GM23338 (cell line): Measurements from ENCODE around the gene SOWAHC. TPM values are rescaled to one million over a fixed set of nuclear protein-coding genes. Genes with fewer than 3 reads are reported as not detected.

Experiments
- ATAC-seq: fragments of 200-7000 bp; cut with Tn5 transposase; 3 replicates; pipeline ENCODE4 v1.9.1; 2020
- DNase-seq: peaks from one replicate; pipeline ENCODE4 v3.0.0-alpha.2; 2015; ENCODE audit warnings: low spot score
- H2AFZ ChIP-seq: fragments of 200-600 bp; sonication (generic); 2 replicates; pipeline ENCODE4 v1.8.0; 2016; ENCODE audit warnings: antibody characterized with exemption, mild to moderate bottlenecking, moderate library complexity
- H3F3A ChIP-seq: fragments of 200-600 bp; sonication (generic); replicated peaks from 2 replicates; pipeline ENCODE4 v1.8.0; 2017; ENCODE audit warnings: antibody characterized with exemption, mixed run types, low read depth
- H3K27ac ChIP-seq: fragments of 200-600 bp; sonication (generic); 2 replicates; pipeline ENCODE4 v1.6.1; 2016; ENCODE audit warnings: low read depth
- H3K27me3 ChIP-seq: fragments of 200-600 bp; sonication (generic); 2 replicates; pipeline ENCODE4 v1.8.0; 2016; ENCODE audit warnings: mild to moderate bottlenecking, mixed run types, moderate library complexity; ENCODE audit not compliant: insufficient read depth
- H3K36me3 ChIP-seq: fragments of 200-600 bp; sonication (generic); 2 replicates; pipeline ENCODE4 v1.8.0; 2016; ENCODE audit warnings: mild to moderate bottlenecking; ENCODE audit not compliant: insufficient read depth
- H3K4me1 ChIP-seq: fragments of 200-600 bp; sonication (generic); 2 replicates; pipeline ENCODE4 v1.8.0; 2016; ENCODE audit warnings: mild to moderate bottlenecking, moderate library complexity; ENCODE audit not compliant: insufficient read depth
- H3K4me2 ChIP-seq: fragments of 200-600 bp; sonication (generic); 2 replicates; pipeline ENCODE4 v1.7.1; 2017; ENCODE audit warnings: mixed run types
- H3K4me3 ChIP-seq: fragments of 200-600 bp; sonication (generic); 2 replicates; pipeline ENCODE4 v1.6.1; 2016; ENCODE audit warnings: mixed run types
- H3K79me2 ChIP-seq: fragments of 200-600 bp; sonication (generic); replicated peaks from 2 replicates; pipeline ENCODE4 v1.8.0; 2017; ENCODE audit warnings: mild to moderate bottlenecking; ENCODE audit not compliant: insufficient read depth
- H3K9me2 ChIP-seq: fragments of 200-600 bp; sonication (generic); 2 replicates; pipeline ENCODE4 v1.8.0; 2017; ENCODE audit not compliant: insufficient read depth
- H4K20me1 ChIP-seq: fragments of 200-600 bp; sonication (generic); replicated peaks from 2 replicates; pipeline ENCODE4 v1.8.0; 2017; ENCODE audit warnings: mild to moderate bottlenecking; ENCODE audit not compliant: insufficient read depth
- H3K27ac Mint-ChIP-seq: 2 replicates; pipeline ENCODE4 v1.8.0; 2020; ENCODE audit warnings: inconsistent platforms, mild to moderate bottlenecking, moderate library complexity, mixed read lengths
- H3K27me3 Mint-ChIP-seq: 3 replicates; pipeline ENCODE4 v1.8.0; 2022; ENCODE audit warnings: low read depth, mild to moderate bottlenecking, moderate library complexity, mixed read lengths, inconsistent platforms; ENCODE audit not compliant: insufficient read depth, poor library complexity
- H3K36me3 Mint-ChIP-seq: 3 replicates; pipeline ENCODE4 v1.8.0; 2021; ENCODE audit warnings: low read depth, mild to moderate bottlenecking, inconsistent platforms, moderate library complexity, mixed read lengths
- H3K4me1 Mint-ChIP-seq: 3 replicates; pipeline ENCODE4 v1.8.0; 2020; ENCODE audit warnings: mild to moderate bottlenecking, inconsistent platforms, mixed read lengths
- H3K4me3 Mint-ChIP-seq: 3 replicates; pipeline ENCODE4 v1.8.0; 2021; ENCODE audit warnings: moderate library complexity, mild to moderate bottlenecking, inconsistent platforms, mixed read lengths
- H3K9me3 Mint-ChIP-seq: 3 replicates; pipeline ENCODE4 v1.8.0; 2020; ENCODE audit warnings: moderate library complexity, mild to moderate bottlenecking, inconsistent platforms, mixed read lengths
- CREB1 ChIP-seq: fragments of 250-450 bp; sonication (Bioruptor Pico); IDR thresholded peaks from 2 replicates; pipeline ENCODE4 v1.5.0; 2020; ENCODE audit warnings: low read depth, mild to moderate bottlenecking, moderate library complexity
- ETS1 ChIP-seq: IDR thresholded peaks from 2 replicates; pipeline ENCODE4 v1.6.1; 2016; ENCODE audit warnings: antibody characterized with exemption
- EZH2 ChIP-seq: fragments of 200-600 bp; sonication (generic); IDR thresholded peaks from one replicate; pipeline ENCODE4 v1.8.0; 2017; ENCODE audit warnings: antibody characterized with exemption, mild to moderate bottlenecking, low read depth; ENCODE audit not compliant: unreplicated experiment
- JUNB ChIP-seq: IDR thresholded peaks from one replicate; pipeline ENCODE4 v1.6.1; 2016; ENCODE audit warnings: antibody characterized with exemption; ENCODE audit not compliant: unreplicated experiment
- NANOG ChIP-seq: IDR thresholded peaks from 2 replicates; pipeline ENCODE4 v1.6.1; 2016; ENCODE audit warnings: antibody characterized with exemption, borderline replicate concordance
- POLR2AphosphoS5 ChIP-seq: IDR thresholded peaks from 2 replicates; pipeline ENCODE4 v1.6.1; 2016; ENCODE audit warnings: antibody characterized with exemption, low read depth
- ZNF114 ChIP-seq: fragments of 250-450 bp; sonication (Bioruptor Pico); IDR thresholded peaks from 2 replicates; pipeline ENCODE4 v1.5.0; 2020; ENCODE audit warnings: mild to moderate bottlenecking, moderate library complexity
- polyA plus RNA-seq: library from polyadenylated mRNA; unstranded; fragments of >200 nt; fragmentation: Nextera tagmentation; extraction: Ambion mirVana; gene quantifications from 2 replicates; pipeline ENCODE4 v1.2.1, GENCODE V29; 2016
- total RNA-seq: library from RNA; depleted of rRNA; stranded (reverse); fragments of >200 nt; shearing (Covaris generic); gene quantifications from 2 replicates; pipeline ENCODE4 v1.2.3, GENCODE V29; 2014
- TF ChIP-seq, protein P1 (sequence below), 2 experiments: fragments of 200-600 bp in 1 of 2; sonication (generic) in 1 of 2; conservative IDR thresholded peaks; 2 replicates each; pipeline versions ENCODE4 v1.5.1 to v1.6.1; 2016 to 2017; ENCODE audit warnings: antibody characterized with exemption in 2 of 2, low read depth in 2 of 2, mild to moderate bottlenecking in 2 of 2, moderate library complexity in 1 of 2
- TF ChIP-seq, protein P2 (sequence below): fragments of 250-450 bp; sonication (Bioruptor Pico); IDR thresholded peaks from 2 replicates; pipeline ENCODE4 v1.5.0; 2020; ENCODE audit warnings: mild to moderate bottlenecking, moderate library complexity

Gene SOWAHC
- total and polyA plus RNA-seq, 2 experiments from 2014 or later = 7.4 to 26.3 TPM

DNA sequence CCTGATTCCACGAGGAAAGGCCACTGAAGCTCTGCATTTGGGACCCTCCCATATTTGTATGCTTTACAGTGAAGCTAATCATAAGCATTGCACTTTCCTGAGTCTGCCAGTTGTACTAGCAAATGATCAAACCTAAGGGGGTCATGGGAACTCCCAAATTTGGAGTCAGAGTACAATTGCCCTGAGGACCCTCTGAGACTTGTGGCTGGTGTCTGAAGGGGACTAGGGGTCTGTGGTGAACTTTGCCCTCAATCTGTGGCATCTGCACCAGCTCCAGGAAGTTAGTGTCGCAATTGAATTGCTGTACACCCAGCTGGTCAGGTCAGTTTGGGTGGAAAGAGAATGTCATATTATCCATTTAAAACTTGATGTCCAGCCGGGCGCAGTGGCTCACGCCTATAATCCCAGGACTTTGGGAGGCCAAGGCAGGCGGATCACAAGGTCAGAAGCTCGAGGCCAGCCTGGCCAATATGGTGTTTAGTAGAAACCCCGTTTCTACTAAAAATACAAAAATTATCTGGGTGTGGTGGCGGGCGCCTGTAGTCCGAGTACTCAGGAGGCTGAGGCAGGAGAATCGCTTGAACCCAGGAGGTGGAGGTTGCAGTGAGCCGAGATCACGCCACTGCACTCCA lies 18.1 kb downstream of the SOWAHC start:
- H3K4me3 ChIP-seq = no peak overlapping the region
- TF ChIP-seq EZH2 (no peak), CREB1 (CRISPR knock-in tag) (no peak), ETS1 (no peak), JUNB (no peak), POLR2AphosphoS5 (no peak), NANOG (no peak)
- ATAC-seq (no peak), DNase-seq (no peak)
- Mint-ChIP-seq H3K4me3 (no peak overlapping the region), H3K9me3 (no peaks in the 10 kb centered on the region), H3K27me3 (no peaks in the 10 kb centered on the region), H3K36me3 (no peaks in the 10 kb centered on the region), H3K4me1 (no peaks in the 10 kb centered on the region), H3K27ac (no peak overlapping the region)
- H3K79me2 ChIP-seq = no peaks in the 10 kb centered on the region
- H4K20me1 ChIP-seq = no peaks in the 10 kb centered on the region
- H3K27me3 ChIP-seq = no peaks in the 10 kb centered on the region
- no peaks in the 10 kb centered on the region for H3F3A ChIP-seq
- no peaks in the 10 kb centered on the region; the same call in 1 of the 2 replicates for H3K9me2 ChIP-seq
- no peaks in the 10 kb centered on the region for H3K36me3 ChIP-seq
- H3K4me2 ChIP-seq = no peak overlapping the region
- H2AFZ ChIP-seq = no peak overlapping the region
- no peak overlapping the region for H3K27ac ChIP-seq
- no peaks in the 10 kb centered on the region for H3K4me1 ChIP-seq

DNA sequence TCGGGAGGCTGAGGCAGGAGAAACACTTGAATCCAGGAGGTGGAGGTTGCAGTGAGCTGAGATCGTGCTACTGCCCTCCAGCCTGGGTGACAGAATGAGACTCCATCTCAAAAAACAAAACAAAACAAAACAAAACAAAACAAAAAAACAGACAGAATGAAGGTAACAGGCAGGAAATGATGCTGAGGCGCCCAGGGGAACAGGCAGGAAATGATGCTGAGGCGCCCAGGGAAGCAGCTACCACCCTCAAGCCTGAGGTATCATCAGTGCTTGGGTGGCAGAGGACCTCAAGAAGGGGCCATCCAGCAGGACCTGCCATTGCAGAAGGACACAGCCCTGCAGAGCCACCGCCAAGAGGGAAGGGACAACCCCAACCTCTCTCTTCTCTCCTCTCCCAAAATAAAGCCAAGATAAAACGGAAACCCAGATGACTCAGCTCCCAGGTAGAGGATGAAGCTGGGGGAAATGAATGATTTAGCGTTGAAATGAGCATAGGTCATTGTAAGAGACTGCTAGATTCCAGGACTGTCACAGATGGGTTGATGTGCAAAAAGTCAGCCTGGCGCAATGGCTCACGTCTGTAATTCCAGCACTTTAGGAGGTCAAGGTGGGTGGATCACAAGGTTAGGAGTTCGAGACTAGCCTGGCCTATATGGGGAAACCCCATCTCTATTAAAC lies 19.3 kb downstream of the SOWAHC start:
- Histone ChIP-seq H3F3A (no peaks in the 10 kb centered on the region), H3K27ac (no peak overlapping the region), H3K9me2 (no peaks in the 10 kb centered on the region; the same call in 1 of the 2 replicates), H3K4me3 (no peak overlapping the region), H3K4me1 (no peaks in the 10 kb centered on the region), H4K20me1 (no peaks in the 10 kb centered on the region), H3K27me3 (no peaks in the 10 kb centered on the region), H2AFZ (no peak overlapping the region), H3K4me2 (no peak overlapping the region), H3K79me2 (no peaks in the 10 kb centered on the region), H3K36me3 (no peaks in the 10 kb centered on the region)
- Mint-ChIP-seq H3K9me3 (no peaks in the 10 kb centered on the region), H3K4me1 (peaks cover under 1% of the 10 kb centered on the region; the same call in 1 of the 3 replicates), H3K36me3 (no peaks in the 10 kb centered on the region), H3K4me3 (no peak overlapping the region), H3K27me3 (no peaks in the 10 kb centered on the region), H3K27ac (no peak overlapping the region; the same call in 1 of the 2 replicates)
- ATAC-seq (no peak), DNase-seq (no peak)
- no peak for TF ChIP-seq ZNF114
- TF ChIP-seq EZH2 = no peak
- no peak for TF ChIP-seq NANOG
- TF ChIP-seq, protein P1, sequence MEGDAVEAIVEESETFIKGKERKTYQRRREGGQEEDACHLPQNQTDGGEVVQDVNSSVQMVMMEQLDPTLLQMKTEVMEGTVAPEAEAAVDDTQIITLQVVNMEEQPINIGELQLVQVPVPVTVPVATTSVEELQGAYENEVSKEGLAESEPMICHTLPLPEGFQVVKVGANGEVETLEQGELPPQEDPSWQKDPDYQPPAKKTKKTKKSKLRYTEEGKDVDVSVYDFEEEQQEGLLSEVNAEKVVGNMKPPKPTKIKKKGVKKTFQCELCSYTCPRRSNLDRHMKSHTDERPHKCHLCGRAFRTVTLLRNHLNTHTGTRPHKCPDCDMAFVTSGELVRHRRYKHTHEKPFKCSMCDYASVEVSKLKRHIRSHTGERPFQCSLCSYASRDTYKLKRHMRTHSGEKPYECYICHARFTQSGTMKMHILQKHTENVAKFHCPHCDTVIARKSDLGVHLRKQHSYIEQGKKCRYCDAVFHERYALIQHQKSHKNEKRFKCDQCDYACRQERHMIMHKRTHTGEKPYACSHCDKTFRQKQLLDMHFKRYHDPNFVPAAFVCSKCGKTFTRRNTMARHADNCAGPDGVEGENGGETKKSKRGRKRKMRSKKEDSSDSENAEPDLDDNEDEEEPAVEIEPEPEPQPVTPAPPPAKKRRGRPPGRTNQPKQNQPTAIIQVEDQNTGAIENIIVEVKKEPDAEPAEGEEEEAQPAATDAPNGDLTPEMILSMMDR (conservative IDR thresholded peaks at IDR 0.05; ENCODE audit: low read depth in 2 of 2) = no peak
- TF ChIP-seq ETS1 = no peak
- TF ChIP-seq, protein P2, sequence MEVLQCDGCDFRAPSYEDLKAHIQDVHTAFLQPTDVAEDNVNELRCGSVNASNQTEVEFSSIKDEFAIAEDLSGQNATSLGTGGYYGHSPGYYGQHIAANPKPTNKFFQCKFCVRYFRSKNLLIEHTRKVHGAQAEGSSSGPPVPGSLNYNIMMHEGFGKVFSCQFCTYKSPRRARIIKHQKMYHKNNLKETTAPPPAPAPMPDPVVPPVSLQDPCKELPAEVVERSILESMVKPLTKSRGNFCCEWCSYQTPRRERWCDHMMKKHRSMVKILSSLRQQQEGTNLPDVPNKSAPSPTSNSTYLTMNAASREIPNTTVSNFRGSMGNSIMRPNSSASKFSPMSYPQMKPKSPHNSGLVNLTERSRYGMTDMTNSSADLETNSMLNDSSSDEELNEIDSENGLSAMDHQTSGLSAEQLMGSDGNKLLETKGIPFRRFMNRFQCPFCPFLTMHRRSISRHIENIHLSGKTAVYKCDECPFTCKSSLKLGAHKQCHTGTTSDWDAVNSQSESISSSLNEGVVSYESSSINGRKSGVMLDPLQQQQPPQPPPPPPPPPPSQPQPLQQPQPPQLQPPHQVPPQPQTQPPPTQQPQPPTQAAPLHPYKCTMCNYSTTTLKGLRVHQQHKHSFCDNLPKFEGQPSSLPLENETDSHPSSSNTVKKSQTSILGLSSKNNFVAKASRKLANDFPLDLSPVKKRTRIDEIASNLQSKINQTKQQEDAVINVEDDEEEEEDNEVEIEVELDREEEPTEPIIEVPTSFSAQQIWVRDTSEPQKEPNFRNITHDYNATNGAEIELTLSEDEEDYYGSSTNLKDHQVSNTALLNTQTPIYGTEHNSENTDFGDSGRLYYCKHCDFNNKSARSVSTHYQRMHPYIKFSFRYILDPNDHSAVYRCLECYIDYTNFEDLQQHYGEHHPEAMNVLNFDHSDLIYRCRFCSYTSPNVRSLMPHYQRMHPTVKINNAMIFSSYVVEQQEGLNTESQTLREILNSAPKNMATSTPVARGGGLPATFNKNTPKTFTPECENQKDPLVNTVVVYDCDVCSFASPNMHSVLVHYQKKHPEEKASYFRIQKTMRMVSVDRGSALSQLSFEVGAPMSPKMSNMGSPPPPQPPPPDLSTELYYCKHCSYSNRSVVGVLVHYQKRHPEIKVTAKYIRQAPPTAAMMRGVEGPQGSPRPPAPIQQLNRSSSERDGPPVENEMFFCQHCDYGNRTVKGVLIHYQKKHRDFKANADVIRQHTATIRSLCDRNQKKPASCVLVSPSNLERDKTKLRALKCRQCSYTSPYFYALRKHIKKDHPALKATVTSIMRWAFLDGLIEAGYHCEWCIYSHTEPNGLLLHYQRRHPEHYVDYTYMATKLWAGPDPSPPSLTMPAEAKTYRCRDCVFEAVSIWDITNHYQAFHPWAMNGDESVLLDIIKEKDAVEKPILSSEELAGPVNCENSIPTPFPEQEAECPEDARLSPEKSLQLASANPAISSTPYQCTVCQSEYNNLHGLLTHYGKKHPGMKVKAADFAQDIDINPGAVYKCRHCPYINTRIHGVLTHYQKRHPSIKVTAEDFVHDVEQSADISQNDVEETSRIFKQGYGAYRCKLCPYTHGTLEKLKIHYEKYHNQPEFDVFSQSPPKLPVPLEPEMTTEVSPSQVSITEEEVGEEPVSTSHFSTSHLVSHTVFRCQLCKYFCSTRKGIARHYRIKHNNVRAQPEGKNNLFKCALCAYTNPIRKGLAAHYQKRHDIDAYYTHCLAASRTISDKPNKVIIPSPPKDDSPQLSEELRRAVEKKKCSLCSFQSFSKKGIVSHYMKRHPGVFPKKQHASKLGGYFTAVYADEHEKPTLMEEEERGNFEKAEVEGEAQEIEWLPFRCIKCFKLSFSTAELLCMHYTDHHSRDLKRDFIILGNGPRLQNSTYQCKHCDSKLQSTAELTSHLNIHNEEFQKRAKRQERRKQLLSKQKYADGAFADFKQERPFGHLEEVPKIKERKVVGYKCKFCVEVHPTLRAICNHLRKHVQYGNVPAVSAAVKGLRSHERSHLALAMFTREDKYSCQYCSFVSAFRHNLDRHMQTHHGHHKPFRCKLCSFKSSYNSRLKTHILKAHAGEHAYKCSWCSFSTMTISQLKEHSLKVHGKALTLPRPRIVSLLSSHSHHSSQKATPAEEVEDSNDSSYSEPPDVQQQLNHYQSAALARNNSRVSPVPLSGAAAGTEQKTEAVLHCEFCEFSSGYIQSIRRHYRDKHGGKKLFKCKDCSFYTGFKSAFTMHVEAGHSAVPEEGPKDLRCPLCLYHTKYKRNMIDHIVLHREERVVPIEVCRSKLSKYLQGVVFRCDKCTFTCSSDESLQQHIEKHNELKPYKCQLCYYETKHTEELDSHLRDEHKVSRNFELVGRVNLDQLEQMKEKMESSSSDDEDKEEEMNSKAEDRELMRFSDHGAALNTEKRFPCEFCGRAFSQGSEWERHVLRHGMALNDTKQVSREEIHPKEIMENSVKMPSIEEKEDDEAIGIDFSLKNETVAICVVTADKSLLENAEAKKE (CRISPR knock-in tag) = no peak
